Activated naive CD4-positive, alpha-beta T cell treated with anti-CD3 and anti-CD28 coated beads, Interleukin-2, amount 50 U/mL, for 24 hours (primary cell): ENCODE measurements around the gene CD34.

Experiments
- H3K27ac Mint-ChIP-seq: one replicate; pipeline ENCODE4 v1.8.0; 2021; ENCODE audit warnings: mild to moderate bottlenecking, mixed read lengths
- H3K27me3 Mint-ChIP-seq: one replicate; pipeline ENCODE4 v1.8.0; 2021; ENCODE audit warnings: mixed read lengths
- H3K36me3 Mint-ChIP-seq: one replicate; pipeline ENCODE4 v1.8.0; 2021; ENCODE audit warnings: mixed read lengths
- H3K4me1 Mint-ChIP-seq: one replicate; pipeline ENCODE4 v1.8.0; 2021; ENCODE audit warnings: mixed read lengths
- H3K4me3 Mint-ChIP-seq: one replicate; pipeline ENCODE4 v1.8.0; 2021; ENCODE audit warnings: mild to moderate bottlenecking, mixed read lengths
- H3K9me3 Mint-ChIP-seq: one replicate; pipeline ENCODE4 v1.8.0; 2021; ENCODE audit warnings: mixed read lengths

The CD34 gene

GRCh38 chr1:207845109-207845508 lies 65.8 kb downstream of the CD34 start:
- H3K4me3 Mint-ChIP-seq, result no peak overlapping the region
- peaks cover 87% of the 10 kb centered on the region for H3K4me1 Mint-ChIP-seq
- peak overlapping the region; percentile 59 for H3K27ac Mint-ChIP-seq
- H3K36me3 Mint-ChIP-seq, result peaks cover 2% of the 10 kb centered on the region
- H3K27me3 Mint-ChIP-seq, result no peaks in the 10 kb centered on the region
- no peaks in the 10 kb centered on the region for H3K9me3 Mint-ChIP-seq

GRCh38 chr1:207844371-207844770 lies 66.6 kb downstream of the CD34 start:
- peaks cover 86% of the 10 kb centered on the region for H3K4me1 Mint-ChIP-seq
- H3K27ac Mint-ChIP-seq, result no peak overlapping the region
- peaks cover 1% of the 10 kb centered on the region for H3K36me3 Mint-ChIP-seq
- H3K9me3 Mint-ChIP-seq, result no peaks in the 10 kb centered on the region
- no peak overlapping the region for H3K4me3 Mint-ChIP-seq
- no peaks in the 10 kb centered on the region for H3K27me3 Mint-ChIP-seq

- Mint-ChIP-seq H3K36me3 (no peaks in the 10 kb centered on the region), H3K4me3 (no peak overlapping the region), H3K4me1 (peaks cover 88% of the 10 kb centered on the region), H3K9me3 (no peaks in the 10 kb centered on the region), H3K27me3 (no peaks in the 10 kb centered on the region), H3K27ac (peak overlapping the region; percentile 24)
Measured at GRCh38 chr1:207842506-207842905, 68.4 kb downstream of the CD34 start.

- H3K36me3 Mint-ChIP-seq, result no peaks in the 10 kb centered on the region
- H3K4me3 Mint-ChIP-seq, result no peak overlapping the region
- no peaks in the 10 kb centered on the region for H3K9me3 Mint-ChIP-seq
- peaks cover 89% of the 10 kb centered on the region for H3K4me1 Mint-ChIP-seq
- H3K27ac Mint-ChIP-seq, result no peak overlapping the region
- H3K27me3 Mint-ChIP-seq, result no peaks in the 10 kb centered on the region
Measured at GRCh38 chr1:207841901-207842300, 69.0 kb downstream of the CD34 start.

GRCh38 chr1:207841293-207841692 lies 69.6 kb downstream of the CD34 start:
- Mint-ChIP-seq H3K4me3 (no peak overlapping the region), H3K36me3 (peaks cover 2% of the 10 kb centered on the region), H3K9me3 (no peaks in the 10 kb centered on the region), H3K4me1 (peaks cover 89% of the 10 kb centered on the region), H3K27me3 (no peaks in the 10 kb centered on the region), H3K27ac (peak overlapping the region; percentile 85)

GRCh38 chr1:207840380-207840779 lies 70.5 kb downstream of the CD34 start:
- Mint-ChIP-seq H3K9me3 (no peaks in the 10 kb centered on the region), H3K4me1 (peaks cover 89% of the 10 kb centered on the region), H3K27me3 (no peaks in the 10 kb centered on the region), H3K27ac (peak overlapping the region; percentile 36), H3K36me3 (peaks cover 3% of the 10 kb centered on the region), H3K4me3 (no peak overlapping the region)

- Mint-ChIP-seq H3K4me1 (peaks cover 89% of the 10 kb centered on the region), H3K4me3 (no peak overlapping the region), H3K36me3 (peaks cover 6% of the 10 kb centered on the region), H3K27ac (peak overlapping the region; percentile 33), H3K27me3 (no peaks in the 10 kb centered on the region), H3K9me3 (no peaks in the 10 kb centered on the region)
Measured at GRCh38 chr1:207839083-207839413, 71.9 kb downstream of the CD34 start.

GRCh38 chr1:207838156-207839082 lies 72.5 kb downstream of the CD34 start:
- Mint-ChIP-seq H3K27ac (peak overlapping the region; percentile 94), H3K4me1 (peaks cover 89% of the 10 kb centered on the region), H3K36me3 (peaks cover 6% of the 10 kb centered on the region), H3K4me3 (no peak overlapping the region), H3K9me3 (no peaks in the 10 kb centered on the region), H3K27me3 (no peaks in the 10 kb centered on the region)

- H3K4me3 Mint-ChIP-seq, result no peak overlapping the region
- H3K9me3 Mint-ChIP-seq, result no peaks in the 10 kb centered on the region
- H3K27ac Mint-ChIP-seq, result peak overlapping the region; percentile 94
- peaks cover 89% of the 10 kb centered on the region for H3K4me1 Mint-ChIP-seq
- H3K36me3 Mint-ChIP-seq, result peaks cover 6% of the 10 kb centered on the region
- no peaks in the 10 kb centered on the region for H3K27me3 Mint-ChIP-seq
Measured at GRCh38 chr1:207837673-207838072, 73.3 kb downstream of the CD34 start.

GRCh38 chr1:207836591-207837347 lies 74.2 kb downstream of the CD34 start:
- Mint-ChIP-seq H3K9me3 (no peaks in the 10 kb centered on the region), H3K27ac (peak overlapping the region; percentile 94), H3K4me3 (no peak overlapping the region), H3K27me3 (no peaks in the 10 kb centered on the region), H3K4me1 (peaks cover 91% of the 10 kb centered on the region), H3K36me3 (peaks cover 6% of the 10 kb centered on the region)

- H3K36me3 Mint-ChIP-seq, result peaks cover 6% of the 10 kb centered on the region
- H3K9me3 Mint-ChIP-seq, result no peaks in the 10 kb centered on the region
- H3K4me1 Mint-ChIP-seq, result peaks cover 98% of the 10 kb centered on the region
- no peaks in the 10 kb centered on the region for H3K27me3 Mint-ChIP-seq
- H3K27ac Mint-ChIP-seq, result peak overlapping the region; percentile 94
- no peak overlapping the region for H3K4me3 Mint-ChIP-seq
Measured at GRCh38 chr1:207835958-207836357, 75.0 kb downstream of the CD34 start.

GRCh38 chr1:207833956-207834660 lies 76.8 kb downstream of the CD34 start:
- H3K36me3 Mint-ChIP-seq, result peaks cover 6% of the 10 kb centered on the region

GRCh38 chr1:207833381-207833780 lies 77.5 kb downstream of the CD34 start:
- Mint-ChIP-seq H3K4me3 (no peak overlapping the region), H3K4me1 (peaks cover 99% of the 10 kb centered on the region), H3K27me3 (no peaks in the 10 kb centered on the region), H3K36me3 (peaks cover 6% of the 10 kb centered on the region), H3K9me3 (no peaks in the 10 kb centered on the region), H3K27ac (peak overlapping the region; percentile 41)

More at GRCh38 chr1:207833956-207834660, 76.8 kb downstream of the CD34 start:
- no peaks in the 10 kb centered on the region for H3K9me3 Mint-ChIP-seq
- H3K4me3 Mint-ChIP-seq, result no peak overlapping the region
- H3K27me3 Mint-ChIP-seq, result no peaks in the 10 kb centered on the region
- peak overlapping the region; percentile 85 for H3K27ac Mint-ChIP-seq
- H3K4me1 Mint-ChIP-seq, result peaks cover 99% of the 10 kb centered on the region

GRCh38 chr1:207832796-207833195 lies 78.1 kb downstream of the CD34 start:
- Mint-ChIP-seq H3K9me3 (no peaks in the 10 kb centered on the region), H3K27ac (peak overlapping the region; percentile 93), H3K4me3 (peak overlapping the region; percentile 11), H3K36me3 (peaks cover 6% of the 10 kb centered on the region), H3K27me3 (no peaks in the 10 kb centered on the region), H3K4me1 (peaks cover 99% of the 10 kb centered on the region)

GRCh38 chr1:207831517-207832327 lies 79.2 kb downstream of the CD34 start:
- Mint-ChIP-seq H3K4me3 (peak overlapping the region; percentile 78), H3K27me3 (no peaks in the 10 kb centered on the region), H3K36me3 (peaks cover 6% of the 10 kb centered on the region), H3K27ac (peak overlapping the region; percentile 93), H3K4me1 (peaks cover 99% of the 10 kb centered on the region), H3K9me3 (no peaks in the 10 kb centered on the region)
